SU-DHL-6 (cell line): ENCODE measurements around the gene PARVB.

Experiments
- H2AFZ ChIP-seq: fragments of 200-600 bp; sonication (generic); 2 replicates; pipeline ENCODE4 v1.6.1; 2014; ENCODE audit warnings: low read depth, mild to moderate bottlenecking, moderate library complexity, mixed read lengths, antibody characterized with exemption, low read length; ENCODE audit not compliant: severe bottlenecking
- H3F3A ChIP-seq: fragments of 200-600 bp; shearing (Covaris generic); 2 replicates; pipeline ENCODE4 v1.6.0; 2016; ENCODE audit warnings: antibody characterized with exemption, mild to moderate bottlenecking; ENCODE audit not compliant: insufficient read depth
- H3K27ac ChIP-seq: fragments of 200-600 bp; sonication (generic); 2 replicates; pipeline ENCODE4 v1.5.1; 2016; ENCODE audit warnings: low read depth, mild to moderate bottlenecking, low read length, moderate library complexity, mixed read lengths
- H3K27me3 ChIP-seq: fragments of 200-600 bp; sonication (generic), shearing (Covaris generic); 2 replicates; pipeline ENCODE4 v1.6.0; 2014; ENCODE audit warnings: mild to moderate bottlenecking, low read length
- H3K36me3 ChIP-seq: fragments of 200-600 bp; sonication (generic); 2 replicates; pipeline ENCODE4 v1.6.1; 2014; ENCODE audit warnings: mild to moderate bottlenecking, low read length, mixed read lengths
- H3K4me2 ChIP-seq: fragments of 300-600, 200-600 bp; shearing (Covaris generic), sonication (generic); 2 replicates; pipeline ENCODE4 v1.6.0; 2014; ENCODE audit warnings: low read length, low read depth, mild to moderate bottlenecking; ENCODE audit not compliant: poor library complexity, severe bottlenecking
- H3K4me3 ChIP-seq: fragments of 200-600 bp; sonication (generic); 2 replicates; pipeline ENCODE4 v1.5.1; 2014; ENCODE audit warnings: antibody characterized with exemption, low read length, mild to moderate bottlenecking, mixed read lengths; ENCODE audit not compliant: insufficient read depth, poor library complexity, severe bottlenecking
- H3K79me2 ChIP-seq: fragments of 200-600 bp; sonication (generic); 2 replicates; pipeline ENCODE4 v1.6.1; 2014; ENCODE audit warnings: mild to moderate bottlenecking, low read length, moderate library complexity; ENCODE audit not compliant: insufficient read depth
- H3K9ac ChIP-seq: fragments of 200-600 bp; sonication (generic); 2 replicates; pipeline ENCODE4 v1.7.0; 2014; ENCODE audit warnings: mild to moderate bottlenecking, low read length
- H3K9me2 ChIP-seq: fragments of 200-600 bp; sonication (generic); replicated peaks from 2 replicates; pipeline ENCODE4 v1.6.1; 2014; ENCODE audit warnings: low read length; ENCODE audit not compliant: insufficient read depth
- H3K9me3 ChIP-seq: fragments of 200-600 bp; sonication (generic); 2 replicates; pipeline ENCODE4 v1.6.1; 2014; ENCODE audit warnings: low read length, mixed read lengths; ENCODE audit not compliant: insufficient read depth
- H4K20me1 ChIP-seq: fragments of 200-600 bp; sonication (generic); 2 replicates; pipeline ENCODE4 v1.6.1; 2014; ENCODE audit warnings: low read depth, mild to moderate bottlenecking, antibody characterized with exemption, low read length, moderate library complexity, mixed read lengths
- CTCF ChIP-seq: fragments of 200-600 bp; sonication (generic); IDR thresholded peaks from one replicate; pipeline ENCODE4 v1.5.1; 2017; ENCODE audit warnings: antibody characterized with exemption, mild to moderate bottlenecking, low read length, moderate library complexity; ENCODE audit not compliant: insufficient read depth, poor library complexity, severe bottlenecking
- EZH2phosphoT487 ChIP-seq: fragments of 200-600 bp; sonication (generic), shearing (Covaris generic); conservative IDR thresholded peaks from 2 replicates; pipeline ENCODE4 v1.6.1; 2018; ENCODE audit warnings: mild to moderate bottlenecking, antibody characterized with exemption, low read length, moderate library complexity, mixed read lengths

The PARVB gene

DNA sequence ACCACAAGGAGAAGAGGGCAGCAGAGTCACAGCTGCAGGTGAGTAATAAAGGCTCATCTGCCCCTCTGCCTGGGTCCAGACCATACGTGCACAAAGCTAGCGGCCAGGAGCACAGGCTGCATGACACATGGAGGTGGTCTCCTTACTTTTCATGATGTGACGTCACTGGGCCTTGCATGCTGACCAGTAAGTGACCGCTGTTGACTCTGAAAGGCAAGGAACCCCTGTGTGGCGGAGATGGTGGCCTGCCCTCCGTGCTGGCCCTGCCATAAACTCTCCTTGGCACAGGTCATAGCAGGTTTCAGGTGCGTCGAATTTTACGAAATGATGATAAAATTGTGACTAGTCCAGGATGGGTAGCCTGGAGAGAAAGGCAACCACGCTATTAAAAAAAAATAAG lies 149.1 kb downstream of the PARVB start:
- H3K9ac ChIP-seq, result no peak overlapping the region
- H3K27ac ChIP-seq, result no peak overlapping the region
- no peaks in the 10 kb centered on the region for H4K20me1 ChIP-seq
- H3F3A ChIP-seq, result no peaks in the 10 kb centered on the region
- no peaks in the 10 kb centered on the region for H3K79me2 ChIP-seq
- no peak overlapping the region for H3K4me3 ChIP-seq
- no peaks in the 10 kb centered on the region for H3K9me3 ChIP-seq
- H3K36me3 ChIP-seq, result no peaks in the 10 kb centered on the region
- H3K27me3 ChIP-seq, result no peaks in the 10 kb centered on the region
- TF ChIP-seq EZH2phosphoT487 (no peak), CTCF (no peak)
- no peak overlapping the region for H3K4me2 ChIP-seq
- H2AFZ ChIP-seq, result no peak overlapping the region
- H3K9me2 ChIP-seq, result no peaks in the 10 kb centered on the region

GRCh38 chr22:44175676-44176075 lies 151.6 kb downstream of the PARVB start:
- H3F3A ChIP-seq, result no peaks in the 10 kb centered on the region
- no peak overlapping the region for H3K27ac ChIP-seq
- H3K4me2 ChIP-seq, result no peak overlapping the region

DNA sequence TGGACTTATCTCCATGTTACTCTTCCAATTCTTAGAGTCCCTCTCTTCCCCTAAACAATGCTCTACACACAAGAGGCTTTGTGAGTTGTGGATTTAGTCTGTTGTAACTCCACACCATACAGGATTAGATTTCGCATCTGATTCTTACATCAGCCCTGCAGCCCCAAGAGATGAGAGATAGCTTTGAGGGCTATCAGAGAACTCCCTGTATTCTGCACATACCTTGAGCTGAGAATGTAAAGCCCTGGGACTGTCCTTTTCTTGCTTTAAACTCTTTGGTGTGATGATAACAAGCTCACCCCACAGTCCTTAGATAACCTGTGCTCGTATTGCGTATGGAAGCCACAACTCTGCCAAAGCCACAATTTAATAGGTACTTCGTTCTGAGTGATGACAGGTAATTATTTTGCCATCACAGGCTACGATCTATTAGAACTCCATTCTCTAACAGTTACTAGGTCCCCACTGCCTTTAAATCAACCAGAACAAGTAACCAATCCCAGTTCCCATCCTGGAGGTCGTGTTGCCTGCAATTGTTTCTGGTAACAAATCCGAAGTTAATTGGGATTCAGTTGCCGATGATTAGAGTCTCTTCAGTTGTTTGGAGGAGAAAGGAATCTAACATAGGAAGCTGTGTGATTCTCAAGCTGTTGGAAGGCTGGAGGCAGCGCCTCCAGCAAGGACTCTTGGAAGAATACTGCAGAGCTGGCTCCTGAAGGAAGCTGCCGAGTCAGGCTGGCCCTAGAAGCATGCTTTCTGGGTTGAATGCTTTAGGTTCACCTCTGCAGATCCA lies 155.3 kb downstream of the PARVB start:
- TF ChIP-seq CTCF (no peak), EZH2phosphoT487 (no peak)
- Histone ChIP-seq H3K9me2 (no peaks in the 10 kb centered on the region), H3K79me2 (no peaks in the 10 kb centered on the region), H3K4me2 (no peak overlapping the region), H3K9ac (no peak overlapping the region), H3K9me3 (no peaks in the 10 kb centered on the region), H3K4me3 (no peak overlapping the region), H3K27me3 (no peaks in the 10 kb centered on the region), H4K20me1 (no peaks in the 10 kb centered on the region), H3K36me3 (no peaks in the 10 kb centered on the region), H3K27ac (no peak overlapping the region), H2AFZ (no peak overlapping the region), H3F3A (no peaks in the 10 kb centered on the region)

More at GRCh38 chr22:44175676-44176075, 151.6 kb downstream of the PARVB start:
- Histone ChIP-seq H3K4me3 (no peak overlapping the region), H3K9me2 (no peaks in the 10 kb centered on the region), H3K9me3 (no peaks in the 10 kb centered on the region), H3K79me2 (no peaks in the 10 kb centered on the region), H3K36me3 (no peaks in the 10 kb centered on the region), H3K9ac (no peak overlapping the region), H3K27me3 (no peaks in the 10 kb centered on the region), H4K20me1 (no peaks in the 10 kb centered on the region), H2AFZ (no peak overlapping the region)
- no peak for TF ChIP-seq CTCF
- TF ChIP-seq EZH2phosphoT487, result no peak
